GM12892 (cell line): ENCODE data around the gene KIF26B.

Source experiments
- POLR2A ChIP-seq: IDR thresholded peaks from 2 replicates; pipeline ENCODE4 v1.6.1; 2011; ENCODE audit warnings: low read depth, low read length, control low read depth
- TAF1 ChIP-seq: IDR thresholded peaks from 2 replicates; pipeline ENCODE4 v1.6.1; 2011; ENCODE audit warnings: low read depth, mild to moderate bottlenecking, control low read depth, low read length, borderline replicate concordance

DNA sequence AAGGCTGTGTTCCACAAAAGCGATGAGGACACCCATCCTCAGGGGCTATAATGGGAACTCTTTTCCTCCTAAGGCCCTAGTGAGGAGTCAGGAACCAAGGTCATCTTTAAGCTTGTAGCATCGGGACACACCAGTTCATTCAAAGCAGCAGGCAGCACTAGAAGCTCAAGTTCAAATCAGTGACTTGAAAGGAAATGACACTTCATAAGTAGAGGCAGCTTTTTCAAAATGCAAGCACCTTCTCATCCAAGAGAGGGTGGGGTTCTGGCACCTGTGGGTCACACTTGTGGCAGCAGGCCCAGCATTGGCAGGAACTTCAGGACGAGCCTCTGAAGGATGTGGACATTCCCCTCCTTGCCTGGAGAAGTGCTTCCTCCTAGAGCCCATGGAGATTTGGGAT is 496.3 kb downstream of the KIF26B start:
- TF ChIP-seq TAF1 = no peak
- no peak for TF ChIP-seq POLR2A
